ENCODE results near the gene MKRN1.

GRCh38 chr7:140440593-140440992 is 38.7 kb downstream of the MKRN1 start:
- TF ChIP-seq RFX5 (IDR thresholded peaks at IDR 0.05; ENCODE audit: low read depth, low read length) (no peak), CTCF (conservative IDR thresholded peaks at IDR 0.05; ENCODE audit: low read depth, low read length) (no peak), ELK1 (IDR thresholded peaks at IDR 0.05; ENCODE audit: borderline replicate concordance, low read depth, low read length) (no peak), POLR2A (IDR thresholded peaks at IDR 0.05; ENCODE audit: low read depth, low read length) (no peak), CHD1 (IDR thresholded peaks at IDR 0.05; ENCODE audit: low read depth, low read length) (no peak), RAD21 (IDR thresholded peaks at IDR 0.05; ENCODE audit: low read length) (no peak), MXI1 (IDR thresholded peaks at IDR 0.05; ENCODE audit: borderline replicate concordance, low read depth, low read length) (no peak), BHLHE40 (IDR thresholded peaks at IDR 0.05; ENCODE audit: low read depth, low read length) (no peak), MAFK (IDR thresholded peaks at IDR 0.05; ENCODE audit: low read depth, low read length) (no peak), CEBPB (IDR thresholded peaks at IDR 0.05; ENCODE audit: low read depth, low read length) (no peak), FOS (IDR thresholded peaks at IDR 0.05; ENCODE audit: low read depth, low read length) (no peak), USF2 (IDR thresholded peaks at IDR 0.05; ENCODE audit: low read depth, low read length) (no peak), SMC3 (IDR thresholded peaks at IDR 0.05; ENCODE audit: low read depth, low read length) (no peak)

All from IMR-90 (cell line).